NK-92 (cell line): Measurements from ENCODE around the gene CEP135.

Experiments
- DNase-seq: peaks from one replicate; lab custom pipeline; 2025; ENCODE audit not compliant: unreplicated experiment; lab: John Stamatoyannopoulos, UW

CEP135 gene

GRCh38 chr4:56004235-56004634 lies 55.5 kb downstream of the CEP135 start:
- DNase-seq: no peak

DNA sequence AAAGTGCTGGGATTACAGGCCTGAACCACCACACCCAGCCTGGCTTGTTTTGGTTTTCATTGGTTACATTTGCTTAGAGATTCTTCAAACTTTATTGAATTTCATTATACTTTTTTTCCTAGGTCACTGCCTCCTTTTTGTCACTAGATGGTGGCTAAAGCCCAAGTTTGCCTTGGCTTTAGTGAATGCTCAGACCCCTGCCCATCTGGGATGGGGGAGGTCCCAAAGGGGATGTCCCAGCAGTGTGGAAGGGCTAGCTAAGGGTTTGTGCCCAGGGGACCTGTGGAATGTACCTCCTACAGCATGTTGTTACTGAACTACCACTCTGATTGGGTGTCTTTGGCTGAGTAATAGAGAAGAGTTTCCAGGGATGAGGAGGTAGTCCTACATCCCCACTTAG lies 58.4 kb downstream of the CEP135 start:
- DNase-seq: no peak

GRCh38 chr4:56008206-56008605 lies 59.5 kb downstream of the CEP135 start:
- no peak for DNase-seq

DNA sequence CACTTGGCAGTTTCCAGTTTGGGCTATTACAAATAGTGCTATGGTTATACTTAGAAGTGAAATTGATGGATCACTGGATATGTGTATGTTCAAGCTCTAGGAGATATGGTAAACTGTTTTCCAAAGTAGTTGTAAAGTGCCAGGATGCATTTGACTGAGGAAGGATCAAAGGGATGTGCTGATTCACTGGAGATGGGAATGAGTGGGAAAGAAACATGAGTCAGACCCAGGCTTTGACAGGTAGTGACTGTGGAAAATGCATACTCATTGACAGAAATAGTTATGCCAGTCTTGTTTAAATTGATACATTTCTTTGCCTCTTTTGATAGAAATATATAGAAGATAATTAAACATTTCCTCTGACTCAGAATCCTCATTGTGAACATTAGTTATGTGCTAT lies 77.9 kb downstream of the CEP135 start:
- no peak for DNase-seq

- no peak for DNase-seq
These were observed 79.4 kb downstream of the CEP135 start for GRCh38 chr4:56028165-56028564.

DNA sequence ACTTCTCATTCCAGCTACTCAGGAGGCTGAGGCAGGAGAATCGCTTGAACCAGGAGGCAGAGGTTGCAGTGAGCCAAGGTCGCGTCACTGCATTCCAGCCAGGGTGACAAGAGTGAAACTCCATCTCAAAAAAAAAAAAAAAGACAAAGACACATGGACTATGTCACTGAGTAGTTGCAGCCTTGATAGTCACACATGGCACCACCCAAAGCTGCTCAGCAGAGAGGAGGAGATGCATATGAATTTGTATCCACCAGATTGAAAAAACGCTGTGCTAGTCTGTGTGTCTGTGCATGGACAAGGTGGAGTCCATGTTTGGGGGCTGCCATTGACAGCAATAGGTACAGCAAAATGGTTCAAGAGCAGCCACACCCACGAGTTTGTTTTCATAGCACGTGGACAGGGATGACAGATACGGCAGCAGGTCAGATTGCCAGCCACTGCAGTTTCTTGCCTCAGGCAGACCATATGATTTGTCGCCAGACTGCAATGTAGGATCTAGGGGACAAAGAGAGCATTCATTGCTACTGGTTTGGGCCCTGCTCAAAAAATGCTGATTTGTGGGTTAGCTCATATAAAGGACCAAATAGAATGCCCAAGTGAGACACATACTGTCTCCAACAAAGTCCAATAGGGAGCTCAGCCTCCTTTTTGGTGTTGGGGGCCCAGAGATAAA lies 89.9 kb downstream of the CEP135 start:
- DNase-seq: no peak

DNA sequence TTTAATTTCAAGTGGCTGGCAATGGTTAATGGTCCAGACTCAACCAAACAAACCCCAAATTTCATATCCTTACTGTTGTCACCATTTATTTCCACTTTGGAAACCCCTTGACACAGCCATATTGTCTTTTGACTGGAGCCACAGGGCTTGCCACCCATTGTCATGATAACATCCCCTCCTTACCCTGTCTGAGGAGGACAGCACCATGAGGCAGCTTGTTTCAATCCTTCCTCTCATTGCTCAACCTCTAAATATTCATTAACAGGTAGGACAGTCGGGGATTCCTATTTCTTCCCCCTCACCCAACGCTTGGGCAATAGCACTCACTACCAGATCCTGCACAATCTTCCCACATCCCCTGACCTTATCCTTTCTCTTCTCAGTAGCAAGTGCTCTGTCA lies 92.1 kb downstream of the CEP135 start:
- no peak for DNase-seq

DNA sequence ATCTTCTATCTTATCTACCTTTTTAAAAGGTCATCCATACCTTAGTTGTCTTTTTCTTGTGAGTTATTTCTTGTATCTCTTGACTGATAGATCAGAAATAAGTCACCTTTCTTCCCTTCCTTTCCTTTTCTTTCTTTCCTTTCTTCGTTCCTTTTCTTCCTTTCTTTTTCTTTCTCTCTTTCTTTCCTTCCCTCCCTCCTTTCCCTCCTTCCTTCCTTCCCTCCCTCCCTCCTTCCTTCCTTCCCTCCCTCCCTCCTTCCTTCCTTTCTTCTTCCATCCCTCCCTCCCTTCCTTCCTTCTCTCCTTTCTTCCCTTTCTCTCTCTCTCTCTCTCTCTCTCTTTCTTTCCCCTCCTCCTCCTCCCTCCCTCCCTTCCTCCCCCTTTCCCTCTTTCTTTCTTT lies 93.5 kb downstream of the CEP135 start:
- no peak for DNase-seq

- no peak for DNase-seq
These were observed 99.6 kb downstream of the CEP135 start for GRCh38 chr4:56048383-56048701.

DNA sequence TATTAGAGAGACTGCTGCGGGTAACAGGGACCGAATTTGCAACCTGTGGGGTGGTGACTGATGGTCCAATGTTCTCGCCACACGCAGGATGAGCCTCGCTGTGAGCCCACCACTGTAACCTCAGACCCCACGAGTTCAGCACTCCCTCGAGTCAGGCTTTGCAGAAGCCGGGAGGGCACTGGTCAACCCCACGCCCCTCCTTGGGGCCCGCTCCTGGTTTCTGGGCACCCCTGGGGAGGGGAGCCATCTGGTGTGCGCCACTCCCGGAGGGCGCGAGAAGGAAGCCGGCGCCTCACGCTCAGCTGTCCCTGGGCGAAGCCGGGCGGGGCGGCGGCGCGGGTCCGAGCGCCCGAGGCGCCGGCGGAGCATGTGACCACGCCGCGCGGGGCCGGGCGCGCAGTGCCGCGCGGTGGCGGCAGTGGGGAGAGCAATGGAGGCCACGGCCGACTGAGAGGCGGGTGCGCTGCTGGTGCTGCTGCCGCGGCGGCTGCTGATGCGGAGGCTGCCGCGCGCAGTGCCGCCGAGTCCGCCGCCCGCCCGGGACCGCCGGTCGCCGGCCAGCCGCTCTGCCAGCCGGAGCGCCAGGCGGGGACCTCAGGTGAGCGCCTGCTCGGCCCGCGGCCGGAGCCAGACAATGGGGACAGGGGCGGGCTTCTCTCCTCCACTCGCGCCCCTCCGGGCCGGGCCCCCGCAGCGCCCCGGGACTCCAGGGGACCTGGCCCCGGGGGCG lies 100.1 kb downstream of the CEP135 start:
- DNase-seq: no peak

- no peak for DNase-seq
These were observed 101.9 kb downstream of the CEP135 start for GRCh38 chr4:56050625-56051024.

DNA sequence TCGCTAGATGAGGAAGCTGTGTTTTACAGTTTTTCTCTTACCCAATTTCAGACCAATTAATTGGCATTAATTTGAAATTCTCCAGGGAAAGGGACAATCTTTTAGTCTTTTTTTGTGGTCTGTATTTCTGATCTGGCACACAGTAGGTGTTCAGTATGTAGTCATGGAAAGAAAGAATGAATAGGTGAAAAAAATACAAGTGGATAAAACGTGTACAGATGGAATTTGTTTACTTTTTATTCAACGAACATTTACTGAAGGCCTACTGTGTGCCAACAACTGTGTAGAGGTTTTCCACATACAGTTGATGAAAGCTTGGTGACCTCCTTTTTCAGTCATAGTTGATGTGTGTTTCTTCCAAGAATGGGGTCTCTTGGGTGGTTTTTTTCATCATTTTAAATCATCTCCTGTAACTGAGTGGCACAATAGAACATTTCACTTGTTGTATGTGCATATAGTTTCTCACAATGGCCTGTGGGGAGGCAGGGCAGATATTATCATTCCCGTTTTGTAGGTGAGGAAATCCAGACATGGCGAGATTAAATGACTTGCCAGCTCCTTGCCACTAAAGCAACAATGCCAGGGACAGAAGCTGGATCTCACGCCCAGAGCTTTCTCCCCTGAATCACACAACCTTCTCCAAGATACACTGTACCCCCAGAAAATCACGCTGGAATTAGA lies 102.4 kb downstream of the CEP135 start:
- no peak for DNase-seq

GRCh38 chr4:56051710-56052075 lies 102.9 kb downstream of the CEP135 start:
- DNase-seq: no peak

DNA sequence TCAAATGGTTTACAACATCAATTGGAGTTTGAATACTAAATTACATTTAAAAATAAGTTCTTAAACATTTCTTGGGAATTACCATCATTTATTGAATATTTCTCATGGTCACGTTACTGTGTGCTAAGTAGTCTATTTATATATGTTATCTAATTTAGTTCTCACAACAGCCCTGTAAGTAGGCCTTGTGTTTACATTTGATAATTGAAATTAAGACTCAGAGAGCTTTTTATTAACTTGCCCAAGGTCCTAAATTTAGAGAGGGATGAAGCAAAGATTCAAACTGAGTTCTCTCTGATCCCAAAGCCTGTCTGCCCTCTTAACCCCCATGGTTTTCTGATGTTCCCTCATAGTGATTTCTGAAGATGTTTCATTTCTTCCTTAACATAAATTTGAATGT lies 103.7 kb downstream of the CEP135 start:
- DNase-seq: no peak

GRCh38 chr4:56052966-56053365 lies 104.2 kb downstream of the CEP135 start:
- DNase-seq: no peak

GRCh38 chr4:56055027-56055977 lies 106.6 kb downstream of the CEP135 start:
- no peak for DNase-seq

DNA sequence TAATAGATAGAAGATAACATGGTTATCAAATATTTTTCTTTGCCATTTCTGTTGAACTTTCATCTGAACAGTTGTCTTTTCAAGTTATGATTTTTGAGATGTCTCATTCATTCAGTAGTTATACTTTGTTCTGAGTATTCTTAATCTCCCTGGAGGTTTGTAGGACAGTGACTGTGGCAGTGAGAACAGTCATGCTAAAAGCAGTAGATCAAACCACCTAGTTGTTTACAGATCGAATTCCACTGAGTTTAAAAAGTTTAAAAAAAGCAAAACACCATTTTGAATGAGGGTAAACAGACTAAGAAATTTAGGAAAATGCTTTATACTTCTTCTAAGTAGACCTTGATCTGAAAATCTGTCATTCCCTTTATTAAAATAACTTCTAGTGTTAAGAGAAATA lies 107.2 kb downstream of the CEP135 start:
- DNase-seq: no peak

- no peak for DNase-seq
These were observed 109.8 kb downstream of the CEP135 start for GRCh38 chr4:56058555-56058954.

- no peak for DNase-seq
These were observed 111.3 kb downstream of the CEP135 start for GRCh38 chr4:56060036-56060435.

GRCh38 chr4:56062106-56062505 lies 113.4 kb downstream of the CEP135 start:
- DNase-seq: no peak

- no peak for DNase-seq
These were observed 113.9 kb downstream of the CEP135 start for GRCh38 chr4:56062526-56063145.
